Liver (tissue), 9 donors: Measurements from ENCODE around the gene IYD. TPM values are rescaled to one million over a fixed set of nuclear protein-coding genes. Genes with fewer than 3 reads are reported as not detected.

Experiments used
- DNase-seq: peaks from one replicate; pipeline ENCODE4 v3.0.0-alpha.2; 2017; ENCODE audit warnings: low spot score
- H3K27ac ChIP-seq, 2 donors: one replicate each; pipeline ENCODE4 v1.7.0; 2013; ENCODE audit warnings: inconsistent platforms in 2 of 2, low read length in 2 of 2, control low read depth in 1 of 2, low read depth in 1 of 2, mild to moderate bottlenecking in 1 of 2
- H3K27me3 ChIP-seq, 4 donors: one replicate each; pipeline versions ENCODE4 v1.6.1 to v1.7.0; 2013; ENCODE audit warnings: low read length in 3 of 4, inconsistent platforms in 1 of 4, mild to moderate bottlenecking in 1 of 4, moderate library complexity in 1 of 4; ENCODE audit not compliant: control insufficient read depth in 4 of 4, insufficient read depth in 4 of 4
- H3K36me3 ChIP-seq, 4 donors: one replicate each; pipeline versions ENCODE4 v1.6.1 to v1.7.0; 2013; ENCODE audit warnings: low read length in 3 of 4, mild to moderate bottlenecking in 3 of 4, low read depth in 1 of 4, moderate library complexity in 1 of 4; ENCODE audit not compliant: control insufficient read depth in 4 of 4, insufficient read depth in 3 of 4
- H3K4me1 ChIP-seq, 4 donors: one replicate each; pipeline versions ENCODE4 v1.6.1 to v1.7.0; 2013; ENCODE audit warnings: low read length in 3 of 4, mild to moderate bottlenecking in 3 of 4, moderate library complexity in 1 of 4; ENCODE audit not compliant: control insufficient read depth in 4 of 4, insufficient read depth in 4 of 4
- H3K4me3 ChIP-seq, 3 donors: one replicate each; pipeline versions ENCODE4 v1.6.1 to v1.7.0; 2013; ENCODE audit warnings: low read length in 3 of 3, control low read depth in 1 of 3, low read depth in 1 of 3, mild to moderate bottlenecking in 1 of 3
- H3K9ac ChIP-seq, 2 donors: one replicate each; pipeline ENCODE4 v1.7.0; 2013; ENCODE audit warnings: low read length in 2 of 2, mild to moderate bottlenecking in 2 of 2, moderate library complexity in 2 of 2, control low read depth in 1 of 2, low read depth in 1 of 2
- H3K9me3 ChIP-seq, 4 donors: one replicate each; pipeline versions ENCODE4 v1.6.1 to v1.7.0; 2013; ENCODE audit warnings: low read length in 3 of 4; ENCODE audit not compliant: control insufficient read depth in 4 of 4
- ATF3 ChIP-seq: IDR thresholded peaks from 2 replicates; pipeline ENCODE4 v1.6.1; 2016; ENCODE audit warnings: antibody characterized with exemption
- CTCF ChIP-seq: fragments of 150-350 bp; IDR thresholded peaks from 2 replicates; pipeline ENCODE4 v1.5.1; 2017; ENCODE audit warnings: improper control_type of control experiment, low read depth, low read length; ENCODE audit not compliant: missing input control
- FOXA1 ChIP-seq: IDR thresholded peaks from 2 replicates; pipeline ENCODE4 v1.6.1; 2016; ENCODE audit warnings: antibody characterized with exemption
- GABPA ChIP-seq, 2 donors: IDR thresholded peaks in 1 of 2; conservative IDR thresholded peaks in 1 of 2; 2 replicates each; pipeline ENCODE4 v1.6.1; 2016; ENCODE audit warnings: antibody characterized with exemption in 2 of 2, mild to moderate bottlenecking in 1 of 2, moderate library complexity in 1 of 2
- HNF4A ChIP-seq, 2 donors: conservative IDR thresholded peaks; 2 replicates each; pipeline ENCODE4 v1.6.1; 2016; ENCODE audit warnings: antibody characterized with exemption in 2 of 2, mild to moderate bottlenecking in 2 of 2
- HNF4G ChIP-seq: IDR thresholded peaks from 2 replicates; pipeline ENCODE4 v1.6.1; 2016; ENCODE audit warnings: antibody characterized with exemption
- JUND ChIP-seq, 2 donors: IDR thresholded peaks; 2 replicates each; pipeline ENCODE4 v1.6.1; 2016; ENCODE audit warnings: antibody characterized with exemption in 2 of 2
- MAX ChIP-seq: IDR thresholded peaks from 2 replicates; pipeline ENCODE4 v1.6.1; 2016; ENCODE audit warnings: antibody characterized with exemption
- NR2F2 ChIP-seq: IDR thresholded peaks from 2 replicates; pipeline ENCODE4 v1.6.1; 2016; ENCODE audit warnings: antibody characterized with exemption
- RAD21 ChIP-seq, 2 donors: IDR thresholded peaks; 2 replicates each; pipeline ENCODE4 v1.6.1; 2016; ENCODE audit warnings: antibody characterized with exemption in 2 of 2, mild to moderate bottlenecking in 2 of 2
- REST ChIP-seq: IDR thresholded peaks from 2 replicates; pipeline ENCODE4 v1.6.1; 2016; ENCODE audit warnings: antibody characterized with exemption, mild to moderate bottlenecking
- RXRA ChIP-seq, 2 donors: IDR thresholded peaks; 2 replicates each; pipeline ENCODE4 v1.6.1; 2017 to 2018; ENCODE audit warnings: antibody characterized with exemption in 2 of 2, mild to moderate bottlenecking in 1 of 2
- SP1 ChIP-seq: IDR thresholded peaks from 2 replicates; pipeline ENCODE4 v1.6.1; 2018; ENCODE audit warnings: antibody characterized with exemption, mild to moderate bottlenecking
- TAF1 ChIP-seq: conservative IDR thresholded peaks from 2 replicates; pipeline ENCODE4 v1.6.1; 2016; ENCODE audit warnings: antibody characterized with exemption, mild to moderate bottlenecking
- YY1 ChIP-seq: IDR thresholded peaks from 2 replicates; pipeline ENCODE4 v1.6.1; 2016; ENCODE audit warnings: antibody characterized with exemption, mild to moderate bottlenecking
- ZBTB33 ChIP-seq: IDR thresholded peaks from 2 replicates; pipeline ENCODE4 v1.6.1; 2016; ENCODE audit warnings: antibody characterized with exemption
- WGBS: extraction: QIAGEN DNeasy Blood & Tissue Kit; methylation state at CpG from one replicate; pipeline ENCODE4 v1.1.7; 2013; 5-methylcytosine and 5-hydroxymethylcytosine counted together
- polyA plus RNA-seq, 2 donors: library from polyadenylated mRNA; stranded (reverse) in 1 of 2; unstranded in 1 of 2; fragments of 200-250 nt in 1 of 2; fragments of >200 nt in 1 of 2; fragmentation: Nextera tagmentation in 1 of 2; extraction: Ambion mirVana in 1 of 2; gene quantifications; one replicate each; pipeline versions ENCODE4 v1.2.1 to v1.2.3, GENCODE V29; 2013 to 2015
- total RNA-seq, 2 donors: library from RNA; depleted of rRNA; stranded (reverse); fragments of >200 nt; gene quantifications; one replicate each; pipeline ENCODE4 v1.2.3, GENCODE V29; 2014
- donor health status: healthy.
- donor health status: healthy.
- donor health status: healthy.
- donor health status: healthy.
- donor health status: healthy.

IYD gene
- total and polyA plus RNA-seq, 4 donors = 1.6 to 6.2 (median 2.6) TPM

GRCh38 chr6:150352321-150353296 lies 16.2 kb upstream of the IYD start:
- H3K9ac ChIP-seq = no peak overlapping the region
- H3K27ac ChIP-seq = no peak overlapping the region
- TF ChIP-seq RAD21 (IDR thresholded peaks at IDR 0.05) (peak; percentile 34 to 52), FOXA1 (no peak), NR2F2 (no peak), MAX (no peak), ATF3 (no peak), HNF4A (conservative IDR thresholded peaks at IDR 0.05) (no peak), JUND (IDR thresholded peaks at IDR 0.05) (no peak), SP1 (no peak), TAF1 (no peak), YY1 (no peak), REST (no peak), GABPA (IDR thresholded peaks at IDR 0.05 in 1 of 2, conservative IDR thresholded peaks at IDR 0.05 in 1 of 2) (no peak), CTCF (peak; percentile 24), RXRA (IDR thresholded peaks at IDR 0.05) (no peak), HNF4G (no peak)
- H3K4me1 ChIP-seq = no peaks in the 10 kb centered on the region
- DNase-seq = no peak
- H3K36me3 ChIP-seq = no peaks in the 10 kb centered on the region
- no peak overlapping the region for H3K4me3 ChIP-seq
- no peaks in the 10 kb centered on the region for H3K9me3 ChIP-seq
- no peaks in the 10 kb centered on the region for H3K27me3 ChIP-seq
- 84% methylated on average over 5 of the region's 5 CpGs for WGBS

- no peak for DNase-seq
- Histone ChIP-seq H3K27me3 (no peaks in the 10 kb centered on the region), H3K4me1 (no peaks in the 10 kb centered on the region), H3K27ac (no peak overlapping the region), H3K4me3 (no peak overlapping the region), H3K36me3 (no peaks in the 10 kb centered on the region), H3K9me3 (no peaks in the 10 kb centered on the region), H3K9ac (no peak overlapping the region)
- WGBS = 87% methylated on average over 1 of the region's 1 CpG
- TF ChIP-seq REST = no peak
- no peak for TF ChIP-seq SP1
- TF ChIP-seq GABPA (IDR thresholded peaks at IDR 0.05 in 1 of 2, conservative IDR thresholded peaks at IDR 0.05 in 1 of 2) = no peak
- TF ChIP-seq CTCF = no peak
- TF ChIP-seq ZBTB33 = no peak
- no peak for TF ChIP-seq HNF4G
- no peak for TF ChIP-seq NR2F2
These were observed 15.4 kb upstream of the IYD start for GRCh38 chr6:150353445-150353844.
